ENCODE measurements around the gene PPEF2.

Gene PPEF2

GRCh38 chr4:75834095-75834771 lies 68.0 kb downstream of the PPEF2 start:
- Histone ChIP-seq H3K4me3 (ENCODE audit: low read depth, low read length) (no peak overlapping the region), H3K27me3 (no peaks in the 10 kb centered on the region), H3K36me3 (no peaks in the 10 kb centered on the region), H3K4me1 (no peaks in the 10 kb centered on the region), H3K9me3 (no peaks in the 10 kb centered on the region)
- no peak for TF ChIP-seq CTCF (IDR thresholded peaks at IDR 0.05; ENCODE audit: low read depth, low read length)
- DNase-seq = no peak

GRCh38 chr4:75831856-75832405 lies 70.3 kb downstream of the PPEF2 start:
- Histone ChIP-seq H3K4me1 (no peaks in the 10 kb centered on the region), H3K4me3 (ENCODE audit: low read depth, low read length) (no peak overlapping the region)

GRCh38 chr4:75830906-75831305 lies 71.3 kb downstream of the PPEF2 start:
- Histone ChIP-seq H3K9me3 (no peaks in the 10 kb centered on the region), H3K27me3 (no peaks in the 10 kb centered on the region), H3K4me3 (ENCODE audit: low read depth, low read length) (no peak overlapping the region), H3K4me1 (no peaks in the 10 kb centered on the region), H3K36me3 (no peaks in the 10 kb centered on the region)
- DNase-seq = no peak
- no peak for TF ChIP-seq CTCF (IDR thresholded peaks at IDR 0.05; ENCODE audit: low read depth, low read length)

More at GRCh38 chr4:75831856-75832405, 70.3 kb downstream of the PPEF2 start:
- no peak for DNase-seq
- Histone ChIP-seq H3K9me3 (no peaks in the 10 kb centered on the region), H3K27me3 (no peaks in the 10 kb centered on the region), H3K36me3 (no peaks in the 10 kb centered on the region)
- TF ChIP-seq CTCF (IDR thresholded peaks at IDR 0.05; ENCODE audit: low read depth, low read length) = no peak

- Histone ChIP-seq H3K27me3 (no peaks in the 10 kb centered on the region), H3K4me3 (ENCODE audit: low read depth, low read length) (no peak overlapping the region), H3K4me1 (no peaks in the 10 kb centered on the region), H3K36me3 (no peaks in the 10 kb centered on the region), H3K9me3 (no peaks in the 10 kb centered on the region)
- TF ChIP-seq CTCF (IDR thresholded peaks at IDR 0.05; ENCODE audit: low read depth, low read length) = no peak
- no peak for DNase-seq
Measured at GRCh38 chr4:75823812-75824211, 78.4 kb downstream of the PPEF2 start.

- no peaks in the 10 kb centered on the region for H3K36me3 ChIP-seq
- no peaks in the 10 kb centered on the region for H3K27me3 ChIP-seq
- no peak for DNase-seq
- TF ChIP-seq CTCF (IDR thresholded peaks at IDR 0.05; ENCODE audit: low read depth, low read length) = no peak
- H3K9me3 ChIP-seq = no peaks in the 10 kb centered on the region
- H3K4me3 ChIP-seq (ENCODE audit: low read depth, low read length) = no peak overlapping the region
- H3K4me1 ChIP-seq = no peaks in the 10 kb centered on the region
Measured at GRCh38 chr4:75822416-75822815, 79.8 kb downstream of the PPEF2 start.

GRCh38 chr4:75821966-75822365 lies 80.3 kb downstream of the PPEF2 start:
- H3K36me3 ChIP-seq = no peaks in the 10 kb centered on the region
- H3K27me3 ChIP-seq = no peaks in the 10 kb centered on the region
- H3K9me3 ChIP-seq = no peaks in the 10 kb centered on the region
- TF ChIP-seq CTCF (IDR thresholded peaks at IDR 0.05; ENCODE audit: low read depth, low read length) = no peak
- H3K4me3 ChIP-seq (ENCODE audit: low read depth, low read length) = no peak overlapping the region
- H3K4me1 ChIP-seq = no peaks in the 10 kb centered on the region
- DNase-seq = no peak
